GM10266 (cell line): ENCODE results near the gene TMOD2.

Source experiments
- DNase-seq: peaks from one replicate; pipeline ENCODE4 v3.0.0; 2012; ENCODE audit errors: extremely low spot score
- CTCF ChIP-seq: IDR thresholded peaks from 2 replicates; pipeline ENCODE4 v1.5.1; 2012; ENCODE audit warnings: mild to moderate bottlenecking, low read depth; ENCODE audit not compliant: control insufficient read depth, insufficient read depth; ENCODE audit errors: missing control alignments

The TMOD2 gene

GRCh38 chr15:51736751-51737521 is 14.5 kb upstream of the TMOD2 start:
- DNase-seq = peak; percentile 69
- no peak for TF ChIP-seq CTCF

- peak; percentile 77 for DNase-seq
- no peak for TF ChIP-seq CTCF
These were observed 13.7 kb upstream of the TMOD2 start, which contains the start of gene LYSMD2 for GRCh38 chr15:51737522-51738305. TSS of gene LYSMD2 (minus strand) at chr15:51737655. CDS start at chr15:51737622, 33 bp downstream.

- TF ChIP-seq CTCF = no peak
- no peak for DNase-seq
These were observed 12.8 kb upstream of the TMOD2 start for GRCh38 chr15:51738553-51738952.

GRCh38 chr15:51739061-51739712 is 12.2 kb upstream of the TMOD2 start:
- TF ChIP-seq CTCF = no peak
- no peak for DNase-seq

GRCh38 chr15:51749307-51749706 is 2.1 kb upstream of the TMOD2 start:
- no peak for DNase-seq
- no peak for TF ChIP-seq CTCF

GRCh38 chr15:51750186-51750585 is 1.2 kb upstream of the TMOD2 start:
- TF ChIP-seq CTCF = no peak
- no peak for DNase-seq
